Prostate gland (tissue), 2 donors: ENCODE measurements around the gene MRPL39. TPM values are rescaled to one million over a fixed set of nuclear protein-coding genes. Genes with fewer than 3 reads are reported as not detected.

ENCODE experiments used
- DNase-seq: peaks from one replicate; pipeline ENCODE4 v3.0.0-alpha.2; 2019; ENCODE audit warnings: low spot score
- H3K27ac ChIP-seq, 2 donors: fragments of 200-600 bp; sonication (generic); 2 replicates each; pipeline ENCODE4 v1.5.1; 2017 to 2019
- H3K27me3 ChIP-seq: fragments of 200-600 bp; sonication (generic); replicated peaks from 2 replicates; pipeline ENCODE4 v1.5.1; 2019; ENCODE audit not compliant: insufficient read depth
- H3K36me3 ChIP-seq, 2 donors: fragments of 200-600 bp; sonication (generic); 1 replicate in 1 of 2; 2 replicates in 1 of 2; pipeline versions ENCODE4 v1.5.1 to v1.8.1; 2017 to 2019
- H3K4me1 ChIP-seq: fragments of 200-600 bp; sonication (generic); replicated peaks from 2 replicates; pipeline ENCODE4 v1.5.1; 2019
- H3K4me3 ChIP-seq, 2 donors: fragments of 200-600 bp; sonication (generic); 2 replicates each; pipeline ENCODE4 v1.5.1; 2017 to 2019
- H3K9me3 ChIP-seq: fragments of 200-600 bp; sonication (generic); 2 replicates; pipeline ENCODE4 v1.5.1; 2017
- POLR2A ChIP-seq: fragments of 450-650 bp; IDR thresholded peaks from one replicate; pipeline ENCODE4 v1.6.1; 2016; ENCODE audit warnings: antibody characterized with exemption, mild to moderate bottlenecking
- POLR2AphosphoS5 ChIP-seq: sonication (generic); formaldehyde crosslinking; IDR thresholded peaks from one replicate; pipeline ENCODE4 v1.6.1; 2017; ENCODE audit warnings: antibody characterized with exemption
- WGBS: methylation state at CpG from one replicate; pipeline ENCODE4 v1.1.5; 2018; 5-methylcytosine and 5-hydroxymethylcytosine counted together
- intact Hi-C: fragments of 100-400 bp; cut with DNase I; formaldehyde crosslinking; loops from one replicate; pipeline ENCODE4 v1.14.2; 2022
- total RNA-seq, 2 donors: library from RNA; depleted of rRNA; stranded (reverse); fragments of >200 nt; gene quantifications; one replicate each; pipeline ENCODE4 v1.1.0, GENCODE V29; 2016
- TF ChIP-seq, protein P1 (sequence below), 4 experiments: fragments of 200-600 bp in 2 of 4; fragments of 450-650 bp in 2 of 4; sonication (generic) in 2 of 4; IDR thresholded peaks; 1 replicate in 3 of 4; 2 replicates in 1 of 4; pipeline ENCODE4 v1.5.1; 2016 to 2019; ENCODE audit warnings: antibody characterized with exemption in 4 of 4, mild to moderate bottlenecking in 2 of 4, moderate library complexity in 2 of 4

The MRPL39 gene
- total RNA-seq, 2 donors from 2014 or later: 15.4 to 15.8 TPM

DNA sequence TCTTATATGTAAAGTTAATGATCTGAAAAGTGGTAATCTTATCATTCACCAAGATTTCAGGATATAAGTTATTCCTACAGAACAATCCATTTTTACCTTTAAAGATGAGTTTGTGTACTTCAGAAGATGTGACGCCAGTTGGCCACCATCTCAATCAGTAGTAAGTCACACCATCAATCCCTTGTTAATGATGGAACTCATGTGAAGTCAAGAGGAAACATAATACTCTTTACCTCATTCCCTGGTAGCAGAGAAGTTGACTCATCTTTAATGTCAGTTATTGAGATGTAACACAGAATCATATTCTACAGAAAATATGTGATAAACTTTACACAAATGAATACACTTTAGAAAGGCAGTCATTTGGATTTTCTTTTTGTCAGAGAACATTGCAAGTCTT lies 38.2 kb downstream of the MRPL39 start:
- H3K27ac ChIP-seq: no peak overlapping the region
- no peaks in the 10 kb centered on the region for H3K36me3 ChIP-seq

DNA sequence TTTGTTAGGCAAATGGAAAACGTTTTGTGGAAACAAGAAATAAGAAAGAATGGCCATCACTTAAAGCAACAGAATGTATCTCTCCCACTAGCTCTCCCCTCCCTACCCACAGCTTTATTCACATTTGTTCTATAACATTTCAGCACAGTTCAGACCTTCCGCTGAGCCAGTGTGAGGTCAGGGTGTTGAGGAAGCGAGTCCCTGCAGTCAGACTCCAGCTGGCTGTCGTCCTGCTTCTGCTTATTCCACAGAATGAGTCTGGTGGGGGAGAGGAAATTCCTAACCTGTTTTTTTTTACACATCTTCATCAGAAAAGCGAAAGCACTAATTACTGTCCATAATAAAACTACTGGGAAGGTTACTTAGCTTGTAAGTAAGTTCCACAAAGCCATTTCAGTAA lies 39.0 kb downstream of the MRPL39 start:
- no peaks in the 10 kb centered on the region for H3K9me3 ChIP-seq
- no peak for TF ChIP-seq POLR2A
- TF ChIP-seq POLR2AphosphoS5: no peak
- TF ChIP-seq, protein P1, sequence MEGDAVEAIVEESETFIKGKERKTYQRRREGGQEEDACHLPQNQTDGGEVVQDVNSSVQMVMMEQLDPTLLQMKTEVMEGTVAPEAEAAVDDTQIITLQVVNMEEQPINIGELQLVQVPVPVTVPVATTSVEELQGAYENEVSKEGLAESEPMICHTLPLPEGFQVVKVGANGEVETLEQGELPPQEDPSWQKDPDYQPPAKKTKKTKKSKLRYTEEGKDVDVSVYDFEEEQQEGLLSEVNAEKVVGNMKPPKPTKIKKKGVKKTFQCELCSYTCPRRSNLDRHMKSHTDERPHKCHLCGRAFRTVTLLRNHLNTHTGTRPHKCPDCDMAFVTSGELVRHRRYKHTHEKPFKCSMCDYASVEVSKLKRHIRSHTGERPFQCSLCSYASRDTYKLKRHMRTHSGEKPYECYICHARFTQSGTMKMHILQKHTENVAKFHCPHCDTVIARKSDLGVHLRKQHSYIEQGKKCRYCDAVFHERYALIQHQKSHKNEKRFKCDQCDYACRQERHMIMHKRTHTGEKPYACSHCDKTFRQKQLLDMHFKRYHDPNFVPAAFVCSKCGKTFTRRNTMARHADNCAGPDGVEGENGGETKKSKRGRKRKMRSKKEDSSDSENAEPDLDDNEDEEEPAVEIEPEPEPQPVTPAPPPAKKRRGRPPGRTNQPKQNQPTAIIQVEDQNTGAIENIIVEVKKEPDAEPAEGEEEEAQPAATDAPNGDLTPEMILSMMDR (IDR thresholded peaks at IDR 0.05): no peak
- WGBS: 39% methylated on average over 5 of the region's 5 CpGs
- intact Hi-C loops: no loop called here
- no peak overlapping the region for H3K27ac ChIP-seq
- no peaks in the 10 kb centered on the region for H3K36me3 ChIP-seq
- no peak overlapping the region for H3K4me3 ChIP-seq
- no peaks in the 10 kb centered on the region for H3K4me1 ChIP-seq
- DNase-seq: no peak
- no peaks in the 10 kb centered on the region for H3K27me3 ChIP-seq

More for the DNA sequence above, 38.2 kb downstream of the MRPL39 start:
- H3K27me3 ChIP-seq: no peaks in the 10 kb centered on the region
- TF ChIP-seq POLR2A (no peak), POLR2AphosphoS5 (no peak)
- TF ChIP-seq, protein P1 (IDR thresholded peaks at IDR 0.05): no peak
- no peak overlapping the region for H3K4me3 ChIP-seq
- WGBS: 95% methylated on average over 1 of the region's 1 CpG
- no peaks in the 10 kb centered on the region for H3K4me1 ChIP-seq
- H3K9me3 ChIP-seq: no peaks in the 10 kb centered on the region
- no peak for DNase-seq
- intact Hi-C loops: no loop called here

DNA sequence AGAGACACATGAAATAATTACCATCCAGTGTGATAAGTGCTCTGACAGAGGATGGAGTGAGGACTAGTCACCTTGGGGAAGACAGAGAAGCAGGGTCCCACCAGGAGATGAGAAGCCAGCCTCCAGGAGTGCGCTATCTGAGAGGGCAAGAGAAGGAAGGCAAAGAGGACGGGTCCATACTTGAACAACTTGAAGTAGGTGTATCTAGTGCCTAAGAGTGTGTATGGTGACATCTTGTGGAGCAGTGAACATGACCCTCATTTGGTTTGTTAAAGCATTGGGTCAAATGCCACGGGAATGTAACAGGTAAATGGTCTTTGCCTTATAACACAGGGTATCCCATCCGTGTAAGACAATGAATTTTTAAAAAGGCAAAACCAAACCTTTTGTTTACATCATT lies 39.8 kb downstream of the MRPL39 start:
- TF ChIP-seq, protein P1 (IDR thresholded peaks at IDR 0.05): no peak
- no peak for TF ChIP-seq POLR2AphosphoS5
- TF ChIP-seq POLR2A: no peak
- DNase-seq: no peak
- Histone ChIP-seq H3K36me3 (no peaks in the 10 kb centered on the region), H3K4me1 (no peaks in the 10 kb centered on the region), H3K9me3 (no peaks in the 10 kb centered on the region), H3K27ac (no peak overlapping the region), H3K4me3 (no peak overlapping the region), H3K27me3 (no peaks in the 10 kb centered on the region)
- WGBS: 92% methylated on average over 4 of the region's 4 CpGs
- intact Hi-C loops: no loop called here

- Histone ChIP-seq H3K27me3 (no peaks in the 10 kb centered on the region), H3K27ac (no peak overlapping the region), H3K36me3 (no peaks in the 10 kb centered on the region), H3K4me1 (no peaks in the 10 kb centered on the region), H3K9me3 (no peaks in the 10 kb centered on the region), H3K4me3 (no peak overlapping the region)
- no peak for DNase-seq
- 82% methylated on average over 3 of the region's 3 CpGs for WGBS
- intact Hi-C loops: no loop called here
- TF ChIP-seq, protein P1 (IDR thresholded peaks at IDR 0.05): no peak
- TF ChIP-seq POLR2A (no peak), POLR2AphosphoS5 (no peak)
Measured at GRCh38 chr21:25566645-25567044, 40.6 kb downstream of the MRPL39 start.

DNA sequence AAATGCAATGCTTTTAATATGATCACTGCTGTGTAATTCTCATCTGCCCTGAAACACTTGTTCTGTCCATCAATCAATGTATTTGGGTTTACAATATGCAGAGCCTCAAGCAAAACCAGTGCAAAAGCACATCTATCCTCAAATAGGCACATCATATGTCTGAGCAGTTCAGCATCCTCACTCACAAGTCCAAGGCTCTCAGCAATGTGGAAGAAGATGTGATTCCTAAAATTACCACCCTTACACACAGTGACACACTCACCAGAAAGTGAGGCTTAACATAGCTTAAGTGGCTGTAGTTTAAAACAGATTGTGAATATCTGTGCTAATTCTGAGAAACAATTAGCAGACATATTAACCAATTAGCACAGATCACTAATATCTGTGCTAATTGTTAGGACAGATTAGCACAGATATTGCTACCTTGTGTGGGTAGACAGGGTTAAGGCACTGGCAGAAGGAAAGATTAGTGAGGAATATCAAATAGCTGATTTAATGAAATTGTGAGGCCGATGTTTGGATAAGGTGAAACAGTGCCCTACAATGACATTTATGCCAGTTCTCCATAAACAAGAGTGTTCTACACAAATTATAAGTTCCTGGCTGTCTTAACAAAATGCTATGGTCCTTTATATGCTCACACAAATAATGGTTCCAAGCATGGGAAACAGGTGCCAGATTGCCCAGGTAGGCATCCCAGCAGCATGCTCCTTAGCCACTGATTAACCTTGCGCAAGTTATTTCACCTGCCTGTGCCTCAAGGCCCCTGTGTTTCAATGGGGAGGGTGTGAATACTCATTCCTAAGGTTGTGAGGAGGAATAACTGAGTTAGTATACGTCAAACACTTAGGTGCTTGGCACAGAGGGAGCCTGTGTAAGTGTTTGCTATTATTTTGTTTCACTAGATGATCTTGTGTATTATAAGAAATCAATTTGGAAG lies 41.7 kb downstream of the MRPL39 start:
- 84% methylated on average over 3 of the region's 3 CpGs for WGBS

More for the DNA sequence above, 41.7 kb downstream of the MRPL39 start:
- Histone ChIP-seq H3K4me1 (no peaks in the 10 kb centered on the region), H3K27me3 (no peaks in the 10 kb centered on the region), H3K9me3 (no peaks in the 10 kb centered on the region), H3K27ac (no peak overlapping the region), H3K36me3 (no peaks in the 10 kb centered on the region), H3K4me3 (no peak overlapping the region)
- TF ChIP-seq, protein P1 (IDR thresholded peaks at IDR 0.05): no peak
- TF ChIP-seq POLR2A: no peak
- no peak for TF ChIP-seq POLR2AphosphoS5
- DNase-seq: no peak
- intact Hi-C loops: no loop called here
